ENCODE data around the gene OCA2. TPM values are rescaled to one million over a fixed set of nuclear protein-coding genes. Genes with fewer than 3 reads are reported as not detected.

OCA2 gene
- total and polyA plus RNA-seq, 2 of the 13 experiments (the other 11 are each of a cell fraction or from before 2014, with no cell fraction given) = 0.02 to 0.05 TPM

DNA sequence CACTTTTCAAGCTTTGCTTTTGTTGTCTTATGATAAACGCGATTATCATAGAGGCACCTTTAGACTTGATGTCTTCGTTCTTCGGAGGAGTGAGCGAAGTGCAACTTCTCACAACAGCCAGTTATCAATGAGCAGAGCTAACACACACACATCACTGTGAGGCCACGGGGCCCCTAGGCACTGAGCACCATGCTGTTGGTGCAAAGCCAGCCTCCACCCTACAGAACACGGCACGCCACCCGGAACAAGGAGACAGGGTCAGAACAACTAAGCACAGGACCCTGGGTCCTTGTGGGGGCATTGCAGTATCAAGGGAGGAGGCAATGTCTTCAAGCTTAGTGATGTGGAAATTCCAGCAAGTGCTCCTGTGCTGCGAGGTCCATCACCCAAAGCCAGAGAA lies 244.5 kb downstream of the OCA2 start:
- 42% methylated on average over 9 of the region's 10 CpGs for WGBS (ENCODE audit: low lambda C conversion rate)
- no peaks in the 10 kb centered on the region for H3K4me1 ChIP-seq (ENCODE audit: insufficient read depth, low read length)
- no peak overlapping the region for H3K4me3 ChIP-seq (replicated peaks in 1 of 3; ENCODE audit: insufficient read depth in 1 of 3, low read depth in 2 of 3, low read length in 3 of 3)
- no peaks in the 10 kb centered on the region for H3K36me3 ChIP-seq (replicated peaks in 1 of 2; ENCODE audit: control insufficient read depth in 1 of 2, insufficient read depth in 2 of 2, low read length in 2 of 2)
- H4K20me1 ChIP-seq (ENCODE audit: insufficient read depth, low read length) = no peaks in the 10 kb centered on the region
- intact Hi-C loops (cut with micrococcal nuclease; ENCODE audit: unreplicated experiment) = no loop called here
- no peak for DNase-seq (ENCODE audit: low spot score)
- FAIRE-seq = no peak
- H3K4me2 ChIP-seq (ENCODE audit: low read depth, low read length) = no peak overlapping the region
- no peak for TF ChIP-seq HNRNPUL1 (IDR thresholded peaks at IDR 0.05; ENCODE audit: low read depth, low read length)
- TF ChIP-seq RAD21 (CRISPR knock-in tag; IDR thresholded peaks at IDR 0.05) = no peak
- TF ChIP-seq NFKB2 (CRISPR knock-in tag; IDR thresholded peaks at IDR 0.05; ENCODE audit: borderline replicate concordance) = no peak
- no peak for TF ChIP-seq GABPB1 (CRISPR knock-in tag; IDR thresholded peaks at IDR 0.05)
- TF ChIP-seq, protein P1, sequence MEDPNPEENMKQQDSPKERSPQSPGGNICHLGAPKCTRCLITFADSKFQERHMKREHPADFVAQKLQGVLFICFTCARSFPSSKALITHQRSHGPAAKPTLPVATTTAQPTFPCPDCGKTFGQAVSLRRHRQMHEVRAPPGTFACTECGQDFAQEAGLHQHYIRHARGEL (CRISPR knock-in tag; IDR thresholded peaks at IDR 0.05) = no peak
- TF ChIP-seq, protein P2, sequence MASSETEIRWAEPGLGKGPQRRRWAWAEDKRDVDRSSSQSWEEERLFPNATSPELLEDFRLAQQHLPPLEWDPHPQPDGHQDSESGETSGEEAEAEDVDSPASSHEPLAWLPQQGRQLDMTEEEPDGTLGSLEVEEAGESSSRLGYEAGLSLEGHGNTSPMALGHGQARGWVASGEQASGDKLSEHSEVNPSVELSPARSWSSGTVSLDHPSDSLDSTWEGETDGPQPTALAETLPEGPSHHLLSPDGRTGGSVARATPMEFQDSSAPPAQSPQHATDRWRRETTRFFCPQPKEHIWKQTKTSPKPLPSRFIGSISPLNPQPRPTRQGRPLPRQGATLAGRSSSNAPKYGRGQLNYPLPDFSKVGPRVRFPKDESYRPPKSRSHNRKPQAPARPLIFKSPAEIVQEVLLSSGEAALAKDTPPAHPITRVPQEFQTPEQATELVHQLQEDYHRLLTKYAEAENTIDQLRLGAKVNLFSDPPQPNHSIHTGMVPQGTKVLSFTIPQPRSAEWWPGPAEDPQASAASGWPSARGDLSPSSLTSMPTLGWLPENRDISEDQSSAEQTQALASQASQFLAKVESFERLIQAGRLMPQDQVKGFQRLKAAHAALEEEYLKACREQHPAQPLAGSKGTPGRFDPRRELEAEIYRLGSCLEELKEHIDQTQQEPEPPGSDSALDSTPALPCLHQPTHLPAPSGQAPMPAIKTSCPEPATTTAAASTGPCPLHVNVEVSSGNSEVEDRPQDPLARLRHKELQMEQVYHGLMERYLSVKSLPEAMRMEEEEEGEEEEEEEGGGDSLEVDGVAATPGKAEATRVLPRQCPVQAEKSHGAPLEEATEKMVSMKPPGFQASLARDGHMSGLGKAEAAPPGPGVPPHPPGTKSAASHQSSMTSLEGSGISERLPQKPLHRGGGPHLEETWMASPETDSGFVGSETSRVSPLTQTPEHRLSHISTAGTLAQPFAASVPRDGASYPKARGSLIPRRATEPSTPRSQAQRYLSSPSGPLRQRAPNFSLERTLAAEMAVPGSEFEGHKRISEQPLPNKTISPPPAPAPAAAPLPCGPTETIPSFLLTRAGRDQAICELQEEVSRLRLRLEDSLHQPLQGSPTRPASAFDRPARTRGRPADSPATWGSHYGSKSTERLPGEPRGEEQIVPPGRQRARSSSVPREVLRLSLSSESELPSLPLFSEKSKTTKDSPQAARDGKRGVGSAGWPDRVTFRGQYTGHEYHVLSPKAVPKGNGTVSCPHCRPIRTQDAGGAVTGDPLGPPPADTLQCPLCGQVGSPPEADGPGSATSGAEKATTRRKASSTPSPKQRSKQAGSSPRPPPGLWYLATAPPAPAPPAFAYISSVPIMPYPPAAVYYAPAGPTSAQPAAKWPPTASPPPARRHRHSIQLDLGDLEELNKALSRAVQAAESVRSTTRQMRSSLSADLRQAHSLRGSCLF (CRISPR knock-in tag; IDR thresholded peaks at IDR 0.05; ENCODE audit: borderline replicate concordance) = no peak
- no peak for TF ChIP-seq ASH2L (IDR thresholded peaks at IDR 0.05; ENCODE audit: insufficient read length, low read depth, low read length)
- no peak for TF ChIP-seq NCOR1 (IDR thresholded peaks at IDR 0.05; ENCODE audit: borderline replicate concordance, low read length)
- TF ChIP-seq, protein P3, sequence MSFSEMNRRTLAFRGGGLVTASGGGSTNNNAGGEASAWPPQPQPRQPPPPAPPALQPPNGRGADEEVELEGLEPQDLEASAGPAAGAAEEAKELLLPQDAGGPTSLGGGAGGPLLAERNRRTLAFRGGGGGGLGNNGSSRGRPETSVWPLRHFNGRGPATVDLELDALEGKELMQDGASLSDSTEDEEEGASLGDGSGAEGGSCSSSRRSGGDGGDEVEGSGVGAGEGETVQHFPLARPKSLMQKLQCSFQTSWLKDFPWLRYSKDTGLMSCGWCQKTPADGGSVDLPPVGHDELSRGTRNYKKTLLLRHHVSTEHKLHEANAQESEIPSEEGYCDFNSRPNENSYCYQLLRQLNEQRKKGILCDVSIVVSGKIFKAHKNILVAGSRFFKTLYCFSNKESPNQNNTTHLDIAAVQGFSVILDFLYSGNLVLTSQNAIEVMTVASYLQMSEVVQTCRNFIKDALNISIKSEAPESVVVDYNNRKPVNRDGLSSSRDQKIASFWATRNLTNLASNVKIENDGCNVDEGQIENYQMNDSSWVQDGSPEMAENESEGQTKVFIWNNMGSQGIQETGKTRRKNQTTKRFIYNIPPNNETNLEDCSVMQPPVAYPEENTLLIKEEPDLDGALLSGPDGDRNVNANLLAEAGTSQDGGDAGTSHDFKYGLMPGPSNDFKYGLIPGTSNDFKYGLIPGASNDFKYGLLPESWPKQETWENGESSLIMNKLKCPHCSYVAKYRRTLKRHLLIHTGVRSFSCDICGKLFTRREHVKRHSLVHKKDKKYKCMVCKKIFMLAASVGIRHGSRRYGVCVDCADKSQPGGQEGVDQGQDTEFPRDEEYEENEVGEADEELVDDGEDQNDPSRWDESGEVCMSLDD (CRISPR knock-in tag; IDR thresholded peaks at IDR 0.05; ENCODE audit: borderline replicate concordance) = no peak
- no peak for TF ChIP-seq MAFG (CRISPR knock-in tag; IDR thresholded peaks at IDR 0.05)
- no peak for TF ChIP-seq POGZ (CRISPR knock-in tag; IDR thresholded peaks at IDR 0.05)
- no peak for TF ChIP-seq HNF4G (IDR thresholded peaks at IDR 0.05; ENCODE audit: borderline replicate concordance, low read depth, low read length)
- TF ChIP-seq HNF4G (CRISPR knock-in tag; IDR thresholded peaks at IDR 0.05; ENCODE audit: borderline replicate concordance, low read depth) = no peak
- no peaks in the 10 kb centered on the region for H3K79me2 ChIP-seq (ENCODE audit: insufficient read depth, low read length)
- in situ Hi-C loops (cut with HindIII; ENCODE audit: extremely low pct_ligation_motif_present, low pct_unique_long_range_greater_than_20kb) = no loop called here
- H3K27ac ChIP-seq (ENCODE audit: extremely low read length, insufficient read depth, low read length) = no peak overlapping the region
- no peak overlapping the region for H2AFZ ChIP-seq (ENCODE audit: low read length)
- no peaks in the 10 kb centered on the region for H3K9me3 ChIP-seq (ENCODE audit: low read length)
- ChIA-PET CTCF (ENCODE audit: low intra/inter-chr PET ratio, low total read pairs) (no interaction called here), POLR2A (no interaction called here)
- ATAC-seq = no peak
- no peak overlapping the region for H3K9ac ChIP-seq (ENCODE audit: insufficient read depth, low read depth, low read length)
- H3K27me3 ChIP-seq (ENCODE audit: control insufficient read depth in 1 of 2, insufficient read depth in 2 of 2, low read length in 2 of 2) = no peaks in the 10 kb centered on the region; a peak in 2 of 5 replicates
- no TSS peak for BruUV-seq (replicated peaks)

Data from HepG2 (cell line).